PC-9 (cell line): ENCODE measurements around the gene KCNA10.

ENCODE experiments used
- CTCF ChIP-seq: fragments of 200-600 bp; sonication (generic); conservative IDR thresholded peaks from 2 replicates; pipeline ENCODE4 v1.6.1; 2017; ENCODE audit warnings: mixed run types, antibody characterized with exemption, mild to moderate bottlenecking, moderate library complexity
- EZH2 ChIP-seq: fragments of 200-600 bp; sonication (generic); IDR thresholded peaks from 2 replicates; pipeline ENCODE4 v1.8.0; 2017; ENCODE audit warnings: antibody characterized with exemption, low read depth

GRCh38 chr1:110474444-110474843 lies 44.5 kb downstream of the KCNA10 start:
- no peak for TF ChIP-seq EZH2
- no peak for TF ChIP-seq CTCF
